Activated naive CD4-positive, alpha-beta T cell treated with Interleukin-2 at 50 U/mL for 16 hours (primary cell): Measurements from ENCODE around the gene SLC38A3.
"Not testable (repeated sequence)": the region's sequence is repeated elsewhere in the genome, so short reads cannot be mapped to it uniquely, and the experiment has no call there.

Experiments used
- DNase-seq: peaks from one replicate; pipeline ENCODE4 v3.0.0-alpha.2; 2020

SLC38A3 gene

GRCh38 chr3:50192689-50193141 is 12.4 kb upstream of the SLC38A3 start:
- peak; percentile 86 for DNase-seq

GRCh38 chr3:50193286-50193685 is 11.8 kb upstream of the SLC38A3 start:
- no peak for DNase-seq

GRCh38 chr3:50193746-50194127 is 11.3 kb upstream of the SLC38A3 start:
- no peak for DNase-seq

- peak; percentile 84 for DNase-seq
These were observed 10.8 kb upstream of the SLC38A3 start for GRCh38 chr3:50194128-50194902.

- peak; percentile 31 for DNase-seq
These were observed 10.1 kb upstream of the SLC38A3 start for GRCh38 chr3:50194903-50195500.

DNA sequence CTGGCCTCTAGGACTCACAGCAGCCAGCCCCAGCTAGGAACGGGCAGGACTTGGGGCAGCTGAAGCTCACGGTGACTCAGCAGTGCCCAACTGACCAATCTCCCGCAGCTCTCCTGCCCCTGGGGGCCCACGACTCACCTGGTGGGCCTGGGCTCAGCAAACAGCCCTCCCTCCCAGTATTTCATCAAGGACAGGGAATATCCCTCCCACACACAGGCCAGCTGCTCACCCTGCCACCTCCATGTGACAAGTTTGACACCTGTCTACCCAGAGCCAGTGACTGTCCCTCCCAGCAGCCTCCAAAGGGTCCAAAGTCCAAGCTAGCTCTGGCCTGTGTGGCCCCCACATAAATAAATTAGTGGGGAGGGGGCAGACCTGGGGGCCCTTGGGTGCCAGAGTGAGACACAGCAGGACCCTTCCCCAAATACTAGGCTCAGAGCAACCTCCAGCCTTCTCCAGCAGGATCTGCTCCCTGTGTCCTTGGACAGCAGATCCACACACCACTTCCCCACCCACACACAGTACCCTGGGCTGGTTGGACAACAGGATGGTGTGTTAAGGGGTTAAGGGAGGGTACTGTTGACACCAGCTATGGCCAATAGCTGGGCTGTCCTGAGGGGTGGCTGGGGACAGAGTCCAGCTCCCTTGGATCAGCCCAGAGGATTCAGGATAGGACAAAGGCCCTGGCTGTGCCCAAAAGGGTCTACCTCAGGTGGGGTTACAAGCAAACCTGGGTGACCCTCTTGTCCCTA is 9.4 kb upstream of the SLC38A3 start:
- DNase-seq, result no peak

DNA sequence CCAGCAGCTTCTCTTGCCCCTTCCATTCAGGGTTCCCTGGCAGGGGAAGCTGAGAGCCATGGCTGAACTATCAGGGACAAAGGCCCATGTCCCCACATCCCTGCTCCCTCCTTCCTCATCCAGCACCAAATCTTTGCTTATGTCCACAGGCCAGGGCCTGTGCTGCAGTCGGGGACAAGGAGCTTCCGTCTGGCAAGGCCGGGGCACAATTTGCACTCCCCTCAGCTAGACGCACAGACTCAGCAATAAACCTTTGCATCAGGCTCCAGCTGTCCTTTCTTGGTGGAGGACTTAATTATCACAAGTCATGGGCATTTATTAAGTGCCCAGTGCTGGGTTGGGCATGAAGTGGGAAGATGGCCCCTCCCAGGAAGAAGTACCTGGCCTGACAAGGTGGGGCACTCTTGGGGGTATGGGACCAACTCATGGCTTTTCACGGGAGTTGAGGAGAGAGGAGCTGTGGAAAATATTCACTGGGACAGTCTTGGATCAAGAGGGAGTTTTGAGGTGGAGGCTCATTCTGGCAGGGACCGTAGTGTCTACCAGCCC is 8.7 kb upstream of the SLC38A3 start:
- no peak for DNase-seq

DNA sequence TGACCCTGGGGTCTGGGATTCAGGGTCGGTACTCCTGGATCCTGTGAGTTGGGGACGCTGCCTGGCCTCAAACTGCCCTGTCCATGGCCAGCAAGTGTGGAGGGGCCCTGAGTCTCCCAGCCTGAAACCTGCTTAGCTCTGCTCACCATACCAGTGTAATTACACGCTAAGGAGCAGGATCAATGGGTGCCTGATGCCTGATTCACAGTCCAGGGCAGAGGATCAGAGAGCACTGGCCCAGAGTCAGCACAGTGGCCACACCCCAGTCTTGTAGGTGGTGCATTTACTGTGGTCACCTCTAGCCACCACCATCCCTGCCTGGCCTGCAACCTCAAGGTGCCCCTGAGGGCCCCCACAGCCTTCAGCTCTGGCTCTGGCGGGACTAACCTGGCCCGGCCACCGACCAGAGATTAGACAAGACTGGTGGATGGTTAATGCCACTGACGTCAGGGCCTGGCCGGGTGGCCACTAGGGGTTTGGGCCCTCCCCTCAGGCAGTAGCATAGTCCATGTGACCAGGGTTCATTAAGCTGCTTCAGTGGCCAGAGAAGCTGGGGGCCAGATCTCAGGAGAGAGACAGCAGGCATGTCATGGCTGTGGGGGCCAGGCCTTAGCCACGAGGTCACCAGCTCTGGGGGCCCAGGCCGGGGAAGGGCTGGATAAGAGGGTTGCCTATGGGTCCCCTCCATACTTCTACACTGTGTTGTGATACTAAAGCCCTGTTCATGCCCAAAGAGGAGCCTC is 3.3 kb upstream of the SLC38A3 start:
- DNase-seq, result no peak

DNA sequence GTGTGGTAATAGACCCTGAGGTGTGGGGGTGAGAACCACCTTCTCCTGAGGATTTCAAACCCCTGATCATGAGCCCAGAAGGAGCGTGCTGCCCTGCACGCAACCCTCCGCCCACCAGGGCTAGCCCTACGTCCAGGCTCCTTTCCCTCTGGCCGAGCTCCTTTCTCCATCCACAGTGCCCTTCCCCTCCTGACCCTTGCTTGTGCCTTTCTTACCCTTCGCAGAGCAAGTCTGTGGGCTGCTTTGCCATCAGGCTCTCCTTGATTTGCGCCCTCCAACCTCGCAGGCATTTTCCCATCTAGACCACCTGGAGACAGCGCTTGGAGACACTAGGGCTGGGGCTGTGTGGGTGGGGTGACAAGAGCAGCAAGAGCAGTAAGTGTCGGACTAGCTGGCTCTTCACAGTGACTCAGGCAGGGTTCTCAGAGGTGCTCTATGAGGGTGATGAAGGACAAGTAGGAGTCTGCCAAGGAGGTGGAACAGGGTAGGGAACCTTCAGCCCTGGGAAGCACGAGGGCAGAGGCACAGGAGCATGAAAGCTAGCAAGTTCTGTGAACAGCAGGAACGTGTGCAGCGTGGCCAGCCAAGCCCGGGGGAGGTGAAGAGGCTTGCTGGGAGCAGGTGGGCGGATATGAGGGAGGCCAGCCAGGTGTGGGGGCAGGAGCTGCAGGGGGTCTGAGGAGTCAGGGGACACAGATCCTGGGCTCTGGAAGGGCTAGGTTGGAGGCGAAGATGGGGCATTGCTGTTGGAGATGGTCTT is 2.5 kb upstream of the SLC38A3 start:
- DNase-seq, result no peak

- DNase-seq, result no peak
These were observed 1.8 kb upstream of the SLC38A3 start for GRCh38 chr3:50203113-50203808.

GRCh38 chr3:50203809-50204803 is 965 bp upstream of the SLC38A3 start:
- no peak for DNase-seq

- DNase-seq, result peak; percentile 42
These were observed 574 bp downstream of the SLC38A3 start for GRCh38 chr3:50205413-50206276.

- DNase-seq, result no peak
These were observed 2.4 kb downstream of the SLC38A3 start for GRCh38 chr3:50207359-50208042.

DNA sequence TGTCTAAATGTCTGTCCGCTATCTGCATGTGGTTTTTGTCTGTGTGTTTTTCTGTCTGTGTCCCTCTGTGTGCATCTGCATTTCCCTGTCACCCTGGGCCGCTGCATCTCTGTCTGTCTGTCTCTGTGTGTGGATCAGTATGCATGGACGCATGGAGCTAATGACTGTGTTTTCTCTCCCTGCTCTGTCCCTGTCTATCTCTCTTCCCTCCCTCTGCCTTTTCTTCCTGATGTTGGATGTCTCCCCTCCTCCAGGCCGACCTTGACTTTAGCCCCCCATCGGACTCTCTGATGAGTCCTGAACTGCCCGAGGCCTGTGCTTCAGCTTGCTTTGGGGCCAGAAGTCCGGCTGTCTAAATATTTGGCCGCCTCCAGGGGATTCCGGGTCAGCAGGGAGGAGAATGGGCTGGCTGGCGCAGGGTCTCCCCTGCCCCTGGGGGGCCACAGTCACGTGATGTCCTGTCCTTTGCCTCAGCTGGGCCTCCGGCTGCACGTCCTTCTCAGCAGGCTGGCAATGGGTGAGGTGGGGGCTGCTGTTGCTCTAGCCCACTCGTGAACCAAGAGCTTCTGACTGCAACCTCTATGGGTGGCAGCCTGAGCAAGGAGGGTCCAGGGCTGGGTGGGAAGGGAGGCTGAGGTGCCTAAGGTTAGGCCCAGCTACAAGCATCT is 3.7 kb downstream of the SLC38A3 start:
- DNase-seq, result no peak

GRCh38 chr3:50210176-50210509 is 5.1 kb downstream of the SLC38A3 start:
- no peak for DNase-seq

GRCh38 chr3:50210510-50211367 is 5.7 kb downstream of the SLC38A3 start:
- no peak for DNase-seq

DNA sequence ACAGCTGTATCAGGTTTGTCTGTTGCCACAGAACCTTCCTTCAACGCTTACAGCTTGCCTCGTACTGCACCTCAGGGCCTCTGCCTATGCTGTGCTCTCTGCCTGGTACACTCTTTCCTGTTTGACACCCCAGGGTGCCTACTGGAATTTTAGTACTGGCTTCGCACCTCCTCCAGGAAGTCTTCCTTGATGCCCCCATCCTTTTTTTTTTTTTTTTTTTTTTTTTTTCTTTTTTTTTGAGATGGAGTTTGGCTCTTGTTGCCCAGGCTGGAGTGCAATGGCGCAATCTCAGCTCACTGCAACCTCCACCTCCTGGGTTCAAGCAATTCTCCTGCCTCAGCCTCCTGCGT is 6.3 kb downstream of the SLC38A3 start:
- not testable (repeated sequence) for DNase-seq
